GM18519 (cell line): ENCODE results near the gene POU6F2.

ENCODE experiments used
- ATAC-seq: cut with Tn5 transposase; IDR thresholded peaks from one replicate; pipeline ENCODE4 v1.9.1; 2021; ENCODE audit warnings: mild to moderate bottlenecking, moderate library complexity; ENCODE audit not compliant: unreplicated experiment, low FRiP score

POU6F2 gene

GRCh38 chr7:39332142-39332541 lies 354.4 kb downstream of the POU6F2 start:
- no peak for ATAC-seq

GRCh38 chr7:39333701-39334100 lies 356.0 kb downstream of the POU6F2 start:
- ATAC-seq, result no peak

GRCh38 chr7:39336442-39336841 lies 358.7 kb downstream of the POU6F2 start:
- ATAC-seq, result no peak

- ATAC-seq, result no peak
Observed at GRCh38 chr7:39338716-39339115, 361.0 kb downstream of the POU6F2 start.

- no peak for ATAC-seq
Observed at GRCh38 chr7:39339591-39339990, 361.9 kb downstream of the POU6F2 start.

GRCh38 chr7:39341083-39341482 lies 363.4 kb downstream of the POU6F2 start:
- ATAC-seq, result no peak

- no peak for ATAC-seq
Observed at GRCh38 chr7:39342763-39343162, 365.1 kb downstream of the POU6F2 start.

- no peak for ATAC-seq
Observed at GRCh38 chr7:39349452-39350123, 371.9 kb downstream of the POU6F2 start.

GRCh38 chr7:39353615-39354376 lies 376.1 kb downstream of the POU6F2 start:
- no peak for ATAC-seq

GRCh38 chr7:39355664-39356063 lies 378.0 kb downstream of the POU6F2 start:
- ATAC-seq, result no peak

GRCh38 chr7:39356172-39356925 lies 378.6 kb downstream of the POU6F2 start:
- ATAC-seq, result no peak

- no peak for ATAC-seq
Observed at GRCh38 chr7:39357648-39358047, 379.9 kb downstream of the POU6F2 start.

- no peak for ATAC-seq
Observed at GRCh38 chr7:39360038-39360437, 382.3 kb downstream of the POU6F2 start.

- no peak for ATAC-seq
Observed at GRCh38 chr7:39360766-39361165, 383.1 kb downstream of the POU6F2 start.

GRCh38 chr7:39365751-39366295 lies 388.1 kb downstream of the POU6F2 start:
- ATAC-seq, result no peak

- ATAC-seq, result no peak
Observed at GRCh38 chr7:39367451-39367850, 389.7 kb downstream of the POU6F2 start.

GRCh38 chr7:39367943-39368342 lies 390.2 kb downstream of the POU6F2 start:
- no peak for ATAC-seq

GRCh38 chr7:39372383-39372782 lies 394.7 kb downstream of the POU6F2 start:
- ATAC-seq, result no peak

- no peak for ATAC-seq
Observed at GRCh38 chr7:39374436-39375040, 396.8 kb downstream of the POU6F2 start.

- no peak for ATAC-seq
Observed at GRCh38 chr7:39375047-39375873, 397.6 kb downstream of the POU6F2 start.
